Measurements from ENCODE around the gene RIOK3.

DNA sequence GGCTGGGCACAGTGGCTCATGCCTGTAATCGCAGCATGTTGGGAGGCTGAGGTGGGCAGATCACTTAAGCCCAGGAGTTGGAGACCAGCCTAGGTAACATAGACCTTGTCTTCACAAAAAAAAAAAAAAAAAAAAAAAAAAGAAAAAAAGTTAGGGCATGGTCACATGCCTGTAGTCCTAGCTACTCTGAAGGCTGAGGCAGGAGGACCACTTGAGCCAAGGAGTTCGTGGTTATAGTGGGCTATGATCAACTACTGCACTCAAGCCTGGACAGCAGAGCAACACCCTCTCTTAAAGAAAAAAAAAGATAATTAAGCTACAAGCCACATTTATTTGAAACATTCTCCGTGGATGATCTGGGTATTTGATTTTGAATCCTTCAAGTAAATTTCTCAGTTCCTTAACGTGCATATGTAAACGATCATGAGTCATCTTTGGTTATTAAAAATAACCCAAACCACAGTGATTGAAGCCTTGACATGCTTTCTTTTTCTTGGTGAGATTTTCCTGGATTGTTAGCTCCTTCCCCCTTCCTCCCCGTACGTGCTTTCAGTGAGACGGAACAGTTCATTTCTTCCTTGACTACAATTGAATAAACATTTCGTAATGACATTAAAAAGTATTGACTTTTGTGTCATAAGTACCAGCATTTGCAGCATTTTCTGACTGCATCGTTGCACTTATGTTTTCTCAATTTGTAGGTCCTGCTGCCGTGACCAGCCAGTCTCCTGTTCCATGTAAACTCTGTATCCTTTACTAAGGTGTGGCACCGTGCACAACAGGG lies 70.5 kb downstream of the RIOK3 start:
- TF ChIP-seq, protein P1, sequence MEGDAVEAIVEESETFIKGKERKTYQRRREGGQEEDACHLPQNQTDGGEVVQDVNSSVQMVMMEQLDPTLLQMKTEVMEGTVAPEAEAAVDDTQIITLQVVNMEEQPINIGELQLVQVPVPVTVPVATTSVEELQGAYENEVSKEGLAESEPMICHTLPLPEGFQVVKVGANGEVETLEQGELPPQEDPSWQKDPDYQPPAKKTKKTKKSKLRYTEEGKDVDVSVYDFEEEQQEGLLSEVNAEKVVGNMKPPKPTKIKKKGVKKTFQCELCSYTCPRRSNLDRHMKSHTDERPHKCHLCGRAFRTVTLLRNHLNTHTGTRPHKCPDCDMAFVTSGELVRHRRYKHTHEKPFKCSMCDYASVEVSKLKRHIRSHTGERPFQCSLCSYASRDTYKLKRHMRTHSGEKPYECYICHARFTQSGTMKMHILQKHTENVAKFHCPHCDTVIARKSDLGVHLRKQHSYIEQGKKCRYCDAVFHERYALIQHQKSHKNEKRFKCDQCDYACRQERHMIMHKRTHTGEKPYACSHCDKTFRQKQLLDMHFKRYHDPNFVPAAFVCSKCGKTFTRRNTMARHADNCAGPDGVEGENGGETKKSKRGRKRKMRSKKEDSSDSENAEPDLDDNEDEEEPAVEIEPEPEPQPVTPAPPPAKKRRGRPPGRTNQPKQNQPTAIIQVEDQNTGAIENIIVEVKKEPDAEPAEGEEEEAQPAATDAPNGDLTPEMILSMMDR (IDR thresholded peaks at IDR 0.05; ENCODE audit: low read depth, low read length, missing input control): no peak
- TF ChIP-seq SP1 (IDR thresholded peaks at IDR 0.05) (no peak), FOXA1 (IDR thresholded peaks at IDR 0.05) (no peak), JUND (IDR thresholded peaks at IDR 0.05) (no peak), MAX (IDR thresholded peaks at IDR 0.05) (no peak), EGR1 (IDR thresholded peaks at IDR 0.05; ENCODE audit: low read depth in 2 of 2) (no peak), YY1 (IDR thresholded peaks at IDR 0.05) (no peak), TAF1 (conservative IDR thresholded peaks at IDR 0.05) (no peak), RAD21 (IDR thresholded peaks at IDR 0.05) (no peak)
- TF ChIP-seq, protein P2, sequence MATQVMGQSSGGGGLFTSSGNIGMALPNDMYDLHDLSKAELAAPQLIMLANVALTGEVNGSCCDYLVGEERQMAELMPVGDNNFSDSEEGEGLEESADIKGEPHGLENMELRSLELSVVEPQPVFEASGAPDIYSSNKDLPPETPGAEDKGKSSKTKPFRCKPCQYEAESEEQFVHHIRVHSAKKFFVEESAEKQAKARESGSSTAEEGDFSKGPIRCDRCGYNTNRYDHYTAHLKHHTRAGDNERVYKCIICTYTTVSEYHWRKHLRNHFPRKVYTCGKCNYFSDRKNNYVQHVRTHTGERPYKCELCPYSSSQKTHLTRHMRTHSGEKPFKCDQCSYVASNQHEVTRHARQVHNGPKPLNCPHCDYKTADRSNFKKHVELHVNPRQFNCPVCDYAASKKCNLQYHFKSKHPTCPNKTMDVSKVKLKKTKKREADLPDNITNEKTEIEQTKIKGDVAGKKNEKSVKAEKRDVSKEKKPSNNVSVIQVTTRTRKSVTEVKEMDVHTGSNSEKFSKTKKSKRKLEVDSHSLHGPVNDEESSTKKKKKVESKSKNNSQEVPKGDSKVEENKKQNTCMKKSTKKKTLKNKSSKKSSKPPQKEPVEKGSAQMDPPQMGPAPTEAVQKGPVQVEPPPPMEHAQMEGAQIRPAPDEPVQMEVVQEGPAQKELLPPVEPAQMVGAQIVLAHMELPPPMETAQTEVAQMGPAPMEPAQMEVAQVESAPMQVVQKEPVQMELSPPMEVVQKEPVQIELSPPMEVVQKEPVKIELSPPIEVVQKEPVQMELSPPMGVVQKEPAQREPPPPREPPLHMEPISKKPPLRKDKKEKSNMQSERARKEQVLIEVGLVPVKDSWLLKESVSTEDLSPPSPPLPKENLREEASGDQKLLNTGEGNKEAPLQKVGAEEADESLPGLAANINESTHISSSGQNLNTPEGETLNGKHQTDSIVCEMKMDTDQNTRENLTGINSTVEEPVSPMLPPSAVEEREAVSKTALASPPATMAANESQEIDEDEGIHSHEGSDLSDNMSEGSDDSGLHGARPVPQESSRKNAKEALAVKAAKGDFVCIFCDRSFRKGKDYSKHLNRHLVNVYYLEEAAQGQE (IDR thresholded peaks at IDR 0.05): no peak
- TF ChIP-seq, protein P3, sequence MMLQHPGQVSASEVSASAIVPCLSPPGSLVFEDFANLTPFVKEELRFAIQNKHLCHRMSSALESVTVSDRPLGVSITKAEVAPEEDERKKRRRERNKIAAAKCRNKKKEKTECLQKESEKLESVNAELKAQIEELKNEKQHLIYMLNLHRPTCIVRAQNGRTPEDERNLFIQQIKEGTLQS (IDR thresholded peaks at IDR 0.05): no peak

Measured in liver (tissue), 3 donors.